HEK293T (cell line): ENCODE results near the gene RBP5.

Source experiments
- BHLHE40 ChIP-seq: fragments of 450-650 bp; IDR thresholded peaks from 2 replicates; pipeline ENCODE4 v1.6.1; 2016; ENCODE audit warnings: mild to moderate bottlenecking, moderate library complexity, borderline replicate concordance
- CTBP1 ChIP-seq: fragments of 450-650 bp; IDR thresholded peaks from 2 replicates; pipeline ENCODE4 v1.6.1; 2016; ENCODE audit warnings: borderline replicate concordance
- ELF4 ChIP-seq: fragments of 450-650 bp; IDR thresholded peaks from 2 replicates; pipeline ENCODE4 v1.6.1; 2017; ENCODE audit warnings: antibody characterized with exemption
- FOXK2 ChIP-seq: fragments of 450-650 bp; IDR thresholded peaks from 2 replicates; pipeline ENCODE4 v1.6.1; 2016; ENCODE audit warnings: mild to moderate bottlenecking
- FOXM1 ChIP-seq: fragments of 450-650 bp; IDR thresholded peaks from 2 replicates; pipeline ENCODE4 v1.6.1; 2017; ENCODE audit warnings: mild to moderate bottlenecking, borderline replicate concordance
- HDGF ChIP-seq: fragments of 450-650 bp; IDR thresholded peaks from 2 replicates; pipeline ENCODE4 v1.6.1; 2017; ENCODE audit warnings: antibody characterized with exemption, borderline replicate concordance
- LEF1 ChIP-seq: fragments of 450-650 bp; IDR thresholded peaks from 2 replicates; pipeline ENCODE4 v1.6.1; 2017; ENCODE audit warnings: mild to moderate bottlenecking, borderline replicate concordance
- NFRKB ChIP-seq: fragments of 450-650 bp; IDR thresholded peaks from 2 replicates; pipeline ENCODE4 v1.6.1; 2016; ENCODE audit warnings: mild to moderate bottlenecking, moderate library complexity
- PKNOX1 ChIP-seq: fragments of 450-650 bp; IDR thresholded peaks from 2 replicates; pipeline ENCODE4 v1.6.1; 2016
- SUZ12 ChIP-seq: fragments of 450-650 bp; IDR thresholded peaks from 2 replicates; pipeline ENCODE4 v1.6.1; 2016; ENCODE audit warnings: mild to moderate bottlenecking
- ZNF384 ChIP-seq: fragments of 450-650 bp; IDR thresholded peaks from 2 replicates; pipeline ENCODE4 v1.6.1; 2016

- TF ChIP-seq FOXM1, result no peak
- TF ChIP-seq PKNOX1, result no peak
- TF ChIP-seq LEF1, result no peak
- no peak for TF ChIP-seq NFRKB
- TF ChIP-seq SUZ12, result no peak
- no peak for TF ChIP-seq ELF4
- TF ChIP-seq HDGF, result no peak
- no peak for TF ChIP-seq FOXK2
- no peak for TF ChIP-seq BHLHE40
- TF ChIP-seq CTBP1, result no peak
- TF ChIP-seq ZNF384, result no peak
These were observed 13.8 kb downstream of the RBP5 start for GRCh38 chr12:7114851-7115250.
